ENCODE data around the gene ERI3.
"Not testable (repeated sequence)": the region's sequence is repeated elsewhere in the genome, so short reads cannot be mapped to it uniquely, and the experiment has no call there.

The ERI3 gene

DNA sequence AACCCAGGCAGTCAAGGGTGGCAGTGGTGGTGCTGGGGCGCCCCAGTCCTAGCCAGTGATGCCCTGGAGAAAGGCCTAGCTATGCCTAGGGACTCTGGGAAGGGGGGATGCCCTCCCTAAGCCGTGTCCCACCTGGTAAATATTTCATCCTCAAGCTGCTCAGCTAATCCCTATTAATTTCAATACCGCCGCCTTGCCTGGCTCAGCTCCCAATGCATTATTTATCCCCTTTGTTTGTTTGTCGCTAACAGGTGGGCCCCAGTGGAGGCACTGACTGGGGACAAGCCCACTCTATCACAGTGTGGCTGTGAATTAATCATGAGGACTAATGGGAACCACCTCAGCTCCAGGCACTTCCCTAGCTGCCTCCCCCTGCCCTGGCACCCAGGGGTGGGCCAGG lies 119.2 kb downstream of the ERI3 start:
- DNase-seq = no peak

DNA sequence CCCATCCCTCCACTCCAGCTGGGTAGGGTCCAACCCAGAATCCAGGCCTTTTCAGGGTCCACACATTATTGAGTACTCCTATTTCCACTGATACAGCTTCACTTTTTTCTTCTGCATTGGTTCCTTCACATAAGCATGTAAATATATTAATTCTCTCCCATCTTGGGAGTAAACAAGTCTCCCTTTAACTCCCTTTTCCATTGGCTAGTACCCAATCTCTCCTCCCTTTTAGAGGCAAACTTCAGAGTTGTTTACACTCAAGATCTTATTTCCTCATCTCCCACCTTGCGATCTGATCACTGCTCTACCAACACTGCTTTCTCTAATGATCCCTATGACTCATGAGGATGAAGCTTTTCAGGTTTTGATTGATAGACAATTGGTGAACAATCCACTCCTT lies 121.5 kb downstream of the ERI3 start:
- no peak for DNase-seq

DNA sequence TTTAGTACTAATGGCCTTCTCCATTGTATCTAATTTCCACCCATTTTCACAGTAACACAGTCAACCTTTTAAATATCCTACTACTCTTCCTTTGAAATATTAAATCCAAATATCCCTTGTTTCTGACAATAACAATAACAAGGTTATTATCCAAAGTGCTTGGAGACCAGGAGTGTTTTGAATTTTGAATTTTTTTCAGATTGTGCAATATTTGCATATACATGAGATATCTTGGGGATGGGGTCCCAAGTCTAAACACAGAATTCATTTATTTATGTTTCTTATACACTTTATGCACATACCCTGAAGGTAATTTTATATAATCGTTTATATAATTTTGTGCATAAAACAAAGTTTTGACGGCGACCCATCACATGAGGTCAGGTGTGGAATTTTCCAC lies 124.3 kb downstream of the ERI3 start:
- no peak for DNase-seq

DNA sequence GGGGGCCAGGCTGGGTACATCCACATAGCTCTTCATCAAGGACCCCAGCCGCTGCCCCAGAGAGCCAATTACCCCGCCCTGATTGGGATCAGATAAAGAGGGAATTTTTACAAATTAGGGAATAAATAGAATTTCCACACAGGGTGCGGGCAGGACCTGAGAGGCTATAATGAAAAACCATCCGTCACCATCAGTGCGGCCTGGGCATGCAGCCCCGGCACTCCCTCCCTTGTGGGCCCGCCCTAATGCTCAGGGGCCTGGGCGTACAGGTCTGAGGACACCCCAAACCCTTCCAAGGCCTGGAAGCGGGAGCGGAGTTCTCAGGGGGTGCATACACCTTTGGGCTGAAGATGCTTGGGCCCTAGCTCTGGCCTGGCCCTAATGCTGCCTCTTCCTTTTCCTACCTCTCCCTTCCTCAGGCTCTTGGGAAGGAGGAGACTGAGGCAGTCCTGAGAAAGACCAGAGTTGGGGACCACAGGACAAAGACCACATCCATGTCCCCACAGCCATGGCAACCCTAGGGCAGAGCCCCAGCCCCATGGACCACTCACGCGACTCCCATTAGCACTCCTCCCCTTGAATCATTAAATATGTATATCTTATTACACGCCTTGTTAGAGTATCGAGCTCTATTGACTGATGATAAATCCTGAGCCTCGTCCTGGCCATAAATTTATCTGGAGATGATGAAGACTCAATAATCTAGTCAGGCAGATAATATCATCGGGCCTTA lies 125.5 kb downstream of the ERI3 start:
- DNase-seq = no peak

DNA sequence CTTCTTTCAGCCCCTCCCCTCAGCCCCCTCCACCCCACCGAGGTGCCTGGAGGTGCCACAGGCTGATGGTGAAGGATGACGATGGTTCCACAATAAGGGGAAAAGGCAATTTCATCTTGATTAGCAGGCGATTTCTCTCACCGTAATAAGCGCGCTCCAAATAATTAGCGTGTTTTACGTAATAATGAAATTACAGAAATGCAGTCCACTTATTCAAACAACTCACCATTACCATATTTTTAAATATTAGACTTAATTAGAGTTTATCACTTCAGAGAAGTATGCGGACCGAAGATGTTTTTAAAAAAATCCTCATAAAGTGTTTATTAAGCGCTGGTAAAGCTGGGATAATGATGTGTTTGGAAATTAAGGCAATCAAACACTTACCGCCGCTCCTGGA lies 126.8 kb downstream of the ERI3 start:
- no peak for DNase-seq

DNA sequence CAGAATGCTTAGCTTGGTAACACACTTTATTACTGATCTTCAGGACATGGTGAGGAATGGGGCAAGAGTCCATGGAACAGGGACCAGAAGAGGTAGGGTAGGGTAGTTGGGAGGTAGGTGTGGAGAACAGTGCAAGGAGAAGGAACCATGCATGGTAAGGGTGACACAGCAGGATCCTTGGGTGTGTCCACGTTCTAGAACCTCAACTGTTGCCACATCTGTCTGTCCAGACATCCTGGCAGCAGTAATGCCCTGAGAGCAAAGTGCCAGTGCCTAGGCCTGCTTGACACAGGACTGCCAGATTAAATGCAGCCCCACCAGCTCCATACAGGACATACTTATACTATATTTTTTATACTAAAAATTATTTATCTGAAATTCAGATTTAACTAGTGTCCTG lies 127.8 kb downstream of the ERI3 start:
- DNase-seq = no peak

DNA sequence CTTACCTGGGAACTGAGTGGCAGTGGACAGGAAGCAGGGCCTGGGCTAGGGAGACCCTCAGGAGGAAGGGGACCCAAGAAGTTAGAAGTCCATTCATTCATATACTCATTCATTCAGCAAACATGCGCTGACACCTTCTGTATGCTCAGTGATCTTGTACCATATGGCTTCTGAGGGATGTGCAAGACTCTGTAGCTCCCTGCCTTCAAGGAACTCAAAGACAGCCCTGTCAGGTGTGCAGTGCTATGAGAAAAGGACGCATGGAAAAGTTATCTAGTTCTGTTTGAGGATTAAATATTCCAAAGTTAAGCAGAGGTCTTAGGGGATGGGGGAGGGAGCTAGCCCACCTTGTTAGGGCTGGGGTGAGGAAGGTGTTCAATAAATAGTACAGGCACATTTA lies 129.3 kb downstream of the ERI3 start:
- no peak for DNase-seq

DNA sequence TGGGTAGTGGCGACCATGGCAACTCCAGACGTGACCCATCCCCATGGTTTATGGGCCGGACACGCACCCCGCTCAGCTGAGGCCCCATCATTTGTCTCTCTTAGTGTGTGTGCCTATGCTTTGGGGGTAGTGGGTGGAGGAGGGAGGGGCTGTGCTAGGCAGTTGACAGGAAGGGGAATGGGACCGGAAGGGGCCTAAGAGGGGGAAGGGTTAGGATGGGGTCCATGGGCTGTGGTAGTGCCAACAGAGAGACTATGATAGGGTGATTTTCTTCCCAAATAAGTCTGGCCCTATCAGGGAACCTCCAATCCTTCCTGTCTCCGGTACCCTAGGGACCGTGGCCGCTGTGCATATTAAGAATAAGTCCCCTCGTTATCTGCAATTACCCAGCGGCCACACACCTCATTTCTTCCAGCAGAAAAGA lies 131.9 kb downstream of the ERI3 start:
- DNase-seq = no peak

DNA sequence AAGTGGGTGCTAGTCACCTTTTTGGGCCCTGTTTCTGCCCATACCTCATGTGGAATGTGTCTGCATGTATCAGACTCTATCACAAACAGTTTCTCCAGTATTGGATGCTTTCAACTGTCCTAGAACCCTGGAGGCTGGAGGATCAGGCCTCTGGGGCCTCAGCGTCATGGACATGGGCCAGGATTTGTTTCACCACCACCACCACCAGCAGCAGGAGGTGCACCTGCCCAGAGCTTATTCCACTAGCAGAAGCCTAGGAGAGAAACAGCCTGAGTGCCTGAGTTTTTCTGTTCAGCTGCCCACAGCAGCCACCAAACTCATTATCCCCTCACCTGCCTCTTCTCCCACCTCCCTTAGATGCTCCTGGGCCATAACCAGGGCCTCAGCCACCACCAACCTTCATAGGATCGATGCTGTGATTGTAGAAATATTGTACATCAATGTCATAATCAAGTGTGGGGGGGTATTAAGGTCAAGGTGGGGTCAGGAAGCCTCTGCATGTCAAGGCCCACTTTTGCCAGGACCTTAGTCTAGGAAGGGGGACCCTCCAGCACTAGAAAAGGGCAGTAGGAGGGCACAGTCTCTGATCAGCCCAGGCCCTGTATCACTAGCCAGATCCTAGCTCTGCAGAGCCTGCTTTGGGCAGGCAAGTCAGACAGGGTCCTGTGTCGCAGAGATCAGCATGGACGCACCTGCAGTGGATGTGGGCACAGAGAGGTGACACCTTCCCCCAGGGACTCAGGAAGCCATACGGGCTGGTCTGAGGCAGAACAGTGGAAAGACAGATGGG lies 132.5 kb downstream of the ERI3 start:
- DNase-seq = no peak

DNA sequence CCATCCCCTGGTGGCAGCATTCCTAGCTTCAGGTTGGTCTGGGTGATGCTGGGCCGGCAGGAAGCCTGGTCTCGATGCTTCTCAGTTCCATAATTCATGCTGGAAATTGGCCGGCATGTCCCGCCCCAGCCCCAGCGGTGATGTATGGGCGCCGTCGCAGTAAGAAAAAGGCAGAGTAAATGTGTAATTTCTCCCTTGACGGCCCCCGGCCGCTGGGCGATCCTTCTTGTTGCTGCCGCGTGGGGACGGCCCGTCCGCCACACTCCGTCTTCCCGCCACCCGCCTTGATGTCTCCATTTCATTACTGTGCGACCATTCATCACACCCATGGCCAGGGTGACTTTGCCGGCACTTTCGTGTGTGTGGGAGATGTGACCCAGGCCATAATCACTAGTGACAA lies 133.3 kb downstream of the ERI3 start:
- DNase-seq = no peak

DNA sequence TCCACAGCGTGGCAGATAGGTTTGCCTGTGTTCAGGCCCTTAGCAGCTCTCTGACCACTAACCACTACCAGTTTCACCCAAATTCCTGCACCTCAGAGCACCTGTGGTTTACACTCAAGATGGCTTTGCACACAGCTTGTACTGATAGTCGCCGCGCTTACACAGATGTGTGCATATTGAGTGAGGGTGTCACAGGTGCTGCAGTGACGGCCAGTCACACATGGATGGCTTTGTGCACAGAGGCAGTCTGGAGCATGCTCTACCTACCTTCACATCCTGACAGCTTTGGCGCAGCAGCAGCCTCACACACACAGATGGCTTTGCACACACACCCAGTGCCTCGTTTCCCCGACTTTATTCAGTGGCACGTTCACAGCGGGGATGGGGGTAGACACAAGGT lies 134.3 kb downstream of the ERI3 start:
- no peak for DNase-seq

DNA sequence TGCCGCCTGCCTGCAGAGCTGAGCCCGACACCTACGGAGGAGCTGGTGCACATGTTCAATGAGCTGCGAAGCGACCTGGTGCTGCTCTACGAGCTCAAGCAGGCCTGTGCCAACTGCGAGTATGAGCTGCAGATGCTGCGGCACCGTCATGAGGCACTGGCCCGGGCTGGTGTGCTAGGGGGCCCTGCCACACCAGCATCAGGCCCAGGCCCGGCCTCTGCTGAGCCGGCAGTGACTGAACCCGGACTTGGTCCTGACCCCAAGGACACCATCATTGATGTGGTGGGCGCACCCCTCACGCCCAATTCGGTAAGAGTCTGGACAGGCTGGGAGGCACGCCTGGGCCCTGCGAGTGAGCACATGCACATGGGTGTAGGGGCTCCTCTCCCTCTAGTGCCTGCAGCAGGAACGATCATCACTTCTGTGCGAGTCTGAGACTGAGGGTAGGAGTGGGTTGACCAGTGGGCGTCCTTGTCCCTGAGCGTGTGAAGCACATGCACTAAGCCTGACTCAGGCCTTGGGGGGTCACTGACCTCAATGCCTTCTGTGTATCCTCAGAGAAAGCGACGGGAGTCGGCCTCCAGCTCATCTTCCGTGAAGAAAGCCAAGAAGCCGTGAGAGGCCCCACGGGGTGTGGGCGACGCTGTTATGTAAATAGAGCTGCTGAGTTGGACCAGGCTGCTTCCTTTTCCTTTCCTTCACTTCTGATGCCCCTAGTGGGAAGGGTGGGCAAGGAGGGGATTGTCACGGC lies 134.9 kb downstream of the ERI3 start:
- DNase-seq = no peak

DNA sequence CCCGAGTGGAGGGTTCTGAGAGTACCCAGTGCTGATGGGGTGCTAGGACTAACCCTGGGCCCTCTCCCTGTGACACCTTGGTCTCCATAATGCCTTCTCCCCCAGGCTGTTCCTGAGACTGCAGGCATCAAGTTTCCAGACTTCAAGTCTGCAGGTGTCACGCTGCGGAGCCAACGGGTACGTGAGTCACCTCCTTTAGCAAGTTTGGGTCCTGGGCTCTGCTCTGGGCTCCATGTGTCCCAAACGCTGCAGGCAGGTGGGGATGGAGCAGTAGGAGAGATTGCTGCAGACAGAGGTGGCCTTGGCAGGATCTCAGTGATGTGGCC lies 135.8 kb downstream of the ERI3 start:
- DNase-seq = no peak

DNA sequence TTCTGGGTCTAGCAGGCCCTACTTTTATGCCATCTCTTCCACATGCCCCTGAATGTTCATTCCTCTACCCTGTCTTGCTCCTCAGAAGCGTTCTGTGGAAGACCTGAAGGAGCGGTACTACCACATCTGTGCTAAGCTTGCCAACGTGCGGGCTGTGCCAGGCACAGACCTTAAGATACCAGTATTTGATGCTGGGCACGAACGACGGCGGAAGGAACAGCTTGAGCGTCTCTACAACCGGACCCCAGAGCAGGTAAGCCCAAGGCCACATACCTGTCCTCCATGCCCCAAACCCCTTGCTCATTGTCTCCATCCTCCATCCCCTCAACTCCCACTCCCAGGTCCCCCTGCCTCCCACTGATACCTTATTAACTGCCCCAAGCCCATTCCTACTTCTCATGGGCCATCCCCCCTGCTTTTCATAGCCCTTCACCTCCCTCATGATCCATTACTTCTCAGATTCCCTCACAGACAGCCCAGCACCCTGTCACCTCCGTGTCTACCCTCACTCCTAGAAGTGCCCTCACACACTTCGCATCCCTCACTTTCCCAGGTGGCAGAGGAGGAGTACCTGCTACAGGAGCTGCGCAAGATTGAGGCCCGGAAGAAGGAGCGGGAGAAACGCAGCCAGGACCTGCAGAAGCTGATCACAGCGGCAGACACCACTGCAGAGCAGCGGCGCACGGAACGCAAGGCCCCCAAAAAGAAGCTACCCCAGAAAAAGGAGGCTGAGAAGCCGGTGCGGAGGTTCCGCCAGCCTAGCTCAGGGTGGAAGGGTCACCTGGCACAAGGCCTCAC lies 136.4 kb downstream of the ERI3 start:
- DNase-seq = no peak

DNA sequence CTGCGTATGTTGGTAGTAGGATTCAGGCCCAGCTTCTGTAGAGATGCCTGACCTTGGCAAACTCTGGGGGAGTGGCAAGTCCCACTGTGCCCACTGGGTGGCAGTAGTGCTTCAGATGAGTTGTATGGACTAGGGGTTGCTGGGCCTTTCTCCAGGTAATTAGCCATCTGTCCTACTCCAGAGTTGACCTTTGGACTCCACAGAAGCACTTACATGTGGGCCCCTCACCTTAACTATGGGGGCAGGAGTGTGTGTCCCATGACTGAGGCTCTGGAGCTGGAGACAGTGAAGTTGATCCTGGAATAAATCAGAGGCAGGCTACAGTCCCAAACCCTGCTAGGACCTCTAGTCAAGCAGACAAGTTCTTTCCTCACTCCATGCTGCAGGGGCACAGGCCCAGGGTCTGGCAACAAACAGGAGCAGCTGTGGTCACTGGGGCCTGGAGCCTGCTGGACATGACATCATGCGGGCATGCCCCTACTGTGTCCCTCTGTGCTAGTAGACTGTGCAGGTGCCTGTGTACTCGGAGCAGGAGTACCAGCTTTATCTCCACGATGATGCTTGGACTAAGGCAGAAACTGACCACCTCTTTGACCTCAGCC lies 137.1 kb downstream of the ERI3 start:
- DNase-seq = peak; percentile 76 to 84

DNA sequence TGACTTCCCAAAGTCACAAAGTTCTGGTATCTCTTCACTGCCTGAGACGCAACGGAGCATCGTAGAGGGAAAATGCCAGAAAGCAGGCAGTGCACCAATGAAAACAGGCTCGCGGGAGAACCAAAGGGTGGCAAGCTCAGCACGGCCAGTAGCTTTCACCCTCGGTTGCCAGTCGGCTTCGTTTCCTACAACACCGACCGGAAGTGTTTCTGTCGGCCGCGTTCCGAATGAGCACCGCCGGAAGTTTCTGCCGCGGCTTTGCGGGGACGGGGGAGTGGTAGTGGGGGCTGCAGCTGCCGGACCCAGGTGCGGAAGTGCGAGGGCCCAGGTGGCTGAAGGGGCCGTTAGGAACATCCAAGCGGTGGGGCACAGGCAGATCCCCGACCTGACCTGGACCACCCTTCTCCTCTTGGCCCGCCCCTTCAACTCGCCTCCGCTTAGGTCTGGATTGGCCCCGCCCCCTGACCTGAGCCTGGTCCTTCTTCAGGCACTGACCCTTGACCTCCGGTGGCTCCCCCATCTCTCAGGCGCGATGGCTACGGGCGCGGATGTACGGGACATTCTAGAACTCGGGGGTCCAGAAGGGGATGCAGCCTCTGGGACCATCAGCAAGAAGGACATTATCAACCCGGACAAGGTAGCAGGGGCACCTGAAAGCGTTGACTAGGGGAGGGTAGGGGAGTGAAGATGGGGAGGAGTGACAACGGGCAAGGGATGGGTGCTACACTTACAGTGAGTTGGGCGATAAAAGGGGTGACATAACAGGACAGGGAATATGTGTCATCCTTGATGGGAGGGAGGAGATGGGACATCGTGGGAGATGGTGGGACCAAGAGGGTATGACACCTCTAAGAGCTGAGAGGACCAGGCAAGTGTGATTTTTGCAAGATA lies 141.6 kb downstream of the ERI3 start, which contains the start of gene DMAP1:
Gene DMAP1 (plus strand): TSS at position 250 of the 891 bp plus-strand sequence. CDS start 283 bp downstream, at position 533.
- DNase-seq = peak; percentile 81 to 94

DNA sequence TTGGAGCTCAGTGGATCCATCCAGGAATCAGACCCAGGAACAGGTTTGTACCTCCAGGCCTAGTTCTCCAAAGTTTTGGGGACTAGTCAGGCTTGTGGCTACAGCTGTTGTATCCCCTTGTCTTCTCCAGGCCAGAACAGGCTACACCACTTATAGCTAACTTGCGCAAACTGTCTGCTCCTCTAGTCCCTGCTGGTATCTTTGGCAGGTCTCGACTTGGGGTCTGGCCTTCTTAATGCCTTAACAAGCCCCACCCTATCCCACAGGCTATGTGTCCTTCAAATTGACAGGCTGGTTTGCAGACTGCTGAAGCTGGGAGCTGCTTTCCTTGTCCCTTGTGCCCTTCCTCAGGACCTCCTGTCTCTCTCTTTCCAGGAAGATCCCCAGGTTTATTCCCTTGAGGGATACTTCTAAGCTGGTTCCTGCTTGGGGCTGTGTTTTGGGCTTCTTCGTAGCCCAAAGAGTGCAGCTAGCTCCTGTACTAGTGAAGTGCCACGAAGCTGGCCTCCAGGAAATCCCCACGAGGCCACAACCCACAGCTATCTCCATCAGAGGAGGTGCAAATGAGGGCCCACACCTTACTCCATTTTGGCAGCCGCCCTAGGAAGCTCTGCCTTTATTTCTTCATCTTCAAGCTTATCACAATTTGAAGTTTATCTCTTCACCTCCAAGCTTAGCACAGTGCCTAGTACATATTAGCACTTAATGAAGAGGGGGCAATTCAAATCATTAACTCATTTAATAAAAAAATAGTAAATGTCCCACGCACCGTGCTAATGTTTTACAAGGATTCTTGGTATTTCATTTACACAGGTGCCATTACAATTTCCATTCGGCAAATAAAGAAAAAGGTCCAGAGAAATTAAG lies 142.5 kb downstream of the ERI3 start:
- DNase-seq = no peak

DNA sequence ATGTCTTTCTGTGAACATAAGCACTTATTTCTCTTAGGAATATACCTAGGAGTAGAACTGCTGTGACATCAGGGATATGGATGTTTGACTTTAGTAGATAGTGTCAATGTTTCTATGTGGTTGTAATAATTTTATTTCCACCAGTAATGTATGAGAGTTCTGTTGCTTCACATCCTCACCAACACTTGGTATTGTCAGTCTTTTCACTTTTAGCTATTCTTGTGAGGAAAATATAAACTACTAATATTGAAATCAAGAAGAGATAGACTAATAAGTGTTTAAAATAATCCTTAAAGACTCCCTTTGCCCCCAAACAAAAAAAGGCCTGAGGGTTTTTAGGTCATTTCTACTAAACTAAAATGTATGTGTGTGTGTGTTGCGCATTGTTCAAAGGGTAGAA lies 144.5 kb downstream of the ERI3 start:
- no peak for DNase-seq

DNA sequence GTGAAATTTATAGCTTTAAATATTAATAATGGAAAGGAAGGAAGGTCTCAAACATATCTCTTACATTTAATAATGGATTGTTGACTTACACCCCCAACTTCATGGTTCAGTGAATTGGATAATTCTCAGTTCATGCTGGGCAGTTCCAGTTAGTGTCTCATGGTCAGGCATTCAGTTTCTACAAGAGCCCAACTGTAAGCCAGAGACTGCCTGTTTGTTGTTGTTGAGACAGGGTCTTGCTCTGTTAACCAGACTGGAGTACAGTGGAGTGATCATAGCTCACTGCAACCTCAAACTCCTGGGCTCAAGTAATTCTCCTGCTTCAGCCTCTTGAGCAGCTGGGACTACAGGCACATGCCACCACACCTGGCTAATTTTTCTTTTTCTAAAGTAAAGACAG lies 146.8 kb downstream of the ERI3 start:
- no peak for DNase-seq

DNA sequence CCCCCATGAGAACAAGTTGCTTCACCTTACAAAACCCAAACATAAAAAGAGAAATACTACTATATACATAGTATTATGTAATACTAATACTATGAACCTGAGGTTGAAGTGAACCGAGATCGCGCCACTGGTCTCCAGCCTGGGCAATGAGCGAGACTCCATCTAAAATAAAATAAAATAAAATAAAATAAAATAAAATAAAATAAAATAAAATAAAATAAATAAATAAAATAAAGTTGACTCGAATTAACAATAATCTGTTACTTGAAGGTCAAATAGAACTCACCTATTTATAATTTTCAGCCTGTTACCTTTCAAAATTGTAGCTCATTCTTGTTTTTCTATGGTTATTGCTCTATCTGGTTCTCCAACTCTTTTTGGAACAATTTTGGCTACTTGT lies 148.5 kb downstream of the ERI3 start:
- DNase-seq = not testable (repeated sequence)

Data from NCI-H446 (cell line).